ENCODE data around the gene YWHAE.
"Not testable (repeated sequence)": the region's sequence is repeated elsewhere in the genome, so short reads cannot be mapped to it uniquely, and the experiment has no call there.

The YWHAE gene

DNA sequence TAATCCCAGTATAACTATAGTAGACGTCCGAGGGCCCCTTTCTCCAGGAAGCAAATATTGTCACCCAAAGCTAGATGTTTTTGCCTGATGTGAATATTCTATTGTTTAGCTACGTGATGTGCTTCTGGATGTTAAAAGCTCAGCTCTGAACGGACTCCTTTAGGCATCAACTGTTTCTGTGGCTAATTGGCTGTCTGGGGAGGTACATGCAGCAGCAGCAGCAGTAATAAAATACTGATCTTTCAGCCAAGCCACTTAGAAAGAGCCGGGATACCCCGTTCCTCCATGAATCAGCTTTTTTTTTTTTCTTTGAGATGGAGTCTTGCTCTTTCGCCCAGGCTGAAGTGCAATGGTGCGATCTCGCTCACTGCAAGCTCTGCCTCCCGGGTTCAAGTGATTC lies 77.5 kb downstream of the YWHAE start:
- no peak for DNase-seq (ENCODE audit: low spot score)
- in situ Hi-C loops (cut with MboI; ENCODE audit: low pct_unique_long_range_greater_than_20kb, low sequenced_read_pairs, unreplicated experiment), result loop anchor here (10.0 kb wide), 1 partner anchor 48 kb away; the partner anchor contains the start of genes BHLHA9 and TRARG1
- TF ChIP-seq CTCF (IDR thresholded peaks at IDR 0.05; ENCODE audit: extremely low read depth, insufficient read depth, missing control alignments), result no peak

DNA sequence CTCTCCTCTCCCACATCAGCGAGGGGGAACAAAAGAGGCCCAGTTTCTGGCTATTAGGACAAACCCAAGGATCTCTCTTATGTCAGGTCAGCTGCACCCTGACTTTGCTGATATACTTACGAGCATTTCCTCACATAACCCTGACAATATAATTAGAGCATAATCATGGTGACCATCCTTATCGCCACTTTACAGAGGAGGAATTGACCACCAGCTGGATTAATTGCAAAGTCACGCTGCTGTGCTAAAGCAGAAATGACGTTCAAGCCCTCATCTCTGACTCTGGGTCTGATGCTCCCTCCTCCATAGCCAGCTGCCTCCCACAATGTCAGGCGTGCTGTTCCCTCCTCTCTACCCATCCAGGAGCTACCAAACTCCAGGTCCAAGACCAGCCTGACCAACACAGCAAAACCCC lies 78.0 kb downstream of the YWHAE start:
- TF ChIP-seq CTCF (IDR thresholded peaks at IDR 0.05; ENCODE audit: extremely low read depth, insufficient read depth, missing control alignments), result no peak
- no peak for DNase-seq (ENCODE audit: low spot score)
- in situ Hi-C loops (cut with MboI; ENCODE audit: low pct_unique_long_range_greater_than_20kb, low sequenced_read_pairs, unreplicated experiment), result loop anchor here (10.0 kb wide), 1 partner anchor 47 kb away; the partner anchor contains the start of genes BHLHA9 and TRARG1

GRCh38 chr17:1315891-1316403 lies 84.1 kb downstream of the YWHAE start:
- in situ Hi-C loops (cut with MboI; ENCODE audit: low pct_unique_long_range_greater_than_20kb, low sequenced_read_pairs, unreplicated experiment), result no loop called here
- DNase-seq (ENCODE audit: low spot score), result no peak
- no peak for TF ChIP-seq CTCF (IDR thresholded peaks at IDR 0.05; ENCODE audit: extremely low read depth, insufficient read depth, missing control alignments)

DNA sequence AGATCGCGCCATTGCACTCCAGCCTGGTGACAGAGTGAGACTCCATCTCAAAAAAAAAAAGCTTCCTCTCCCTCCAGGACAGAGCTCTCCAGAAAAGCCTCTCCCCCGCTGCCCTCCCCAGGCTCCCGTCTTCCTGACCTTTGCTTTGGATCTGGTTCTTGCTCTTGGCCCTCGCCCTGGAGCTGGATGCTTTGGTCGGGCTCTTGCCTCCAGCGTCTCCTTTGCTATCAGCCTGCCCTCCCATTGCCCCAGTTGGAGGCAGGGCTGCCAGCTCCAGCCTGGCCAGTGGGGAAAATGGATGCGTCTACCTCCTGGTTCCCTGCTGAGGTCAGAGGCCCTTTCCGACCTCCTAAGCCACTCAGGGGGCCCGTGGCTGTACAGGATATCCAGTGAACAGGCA lies 84.6 kb downstream of the YWHAE start:
- no peak for TF ChIP-seq CTCF (IDR thresholded peaks at IDR 0.05; ENCODE audit: extremely low read depth, insufficient read depth, missing control alignments)
- DNase-seq (ENCODE audit: low spot score), result no peak
- in situ Hi-C loops (cut with MboI; ENCODE audit: low pct_unique_long_range_greater_than_20kb, low sequenced_read_pairs, unreplicated experiment), result no loop called here

DNA sequence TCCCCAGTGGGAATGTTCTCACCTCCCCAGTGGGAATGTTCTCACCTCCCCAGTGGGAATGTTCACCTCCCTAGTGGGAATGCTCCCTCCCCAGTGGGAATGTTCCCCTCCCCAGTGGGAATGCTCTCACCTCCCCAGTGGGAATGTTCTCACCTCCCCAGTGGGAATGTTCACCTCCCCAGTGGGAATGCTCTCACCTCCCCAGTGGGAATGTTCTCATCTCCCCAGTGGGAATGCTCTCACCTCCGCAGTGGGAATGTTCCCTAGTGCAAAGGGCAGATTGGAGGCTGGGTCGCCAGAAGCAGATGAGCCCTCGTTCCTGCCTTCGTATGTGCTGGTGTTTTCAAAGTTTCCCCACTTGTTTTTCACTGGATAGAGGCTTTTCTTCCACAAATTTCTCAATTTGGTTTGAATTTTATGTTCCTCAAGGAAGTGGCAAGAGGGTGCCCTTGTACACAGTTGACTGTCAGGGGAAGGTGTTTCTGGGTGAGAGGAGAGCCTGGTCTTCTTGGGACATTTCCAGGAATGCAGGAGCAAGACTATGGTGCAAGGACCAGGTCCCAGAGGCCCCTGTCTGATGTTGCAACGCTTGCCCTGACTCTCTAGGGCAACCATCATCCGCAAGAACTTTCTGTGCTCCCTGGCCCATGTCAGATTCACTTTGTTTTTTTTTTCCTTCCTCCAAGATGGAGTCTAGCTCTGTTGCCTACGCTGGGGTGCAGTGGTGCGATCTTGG lies 86.6 kb downstream of the YWHAE start:
- TF ChIP-seq CTCF (IDR thresholded peaks at IDR 0.05; ENCODE audit: extremely low read depth, insufficient read depth, missing control alignments), result no peak
- in situ Hi-C loops (cut with MboI; ENCODE audit: low pct_unique_long_range_greater_than_20kb, low sequenced_read_pairs, unreplicated experiment), result no loop called here
- DNase-seq (ENCODE audit: low spot score), result no peak

GRCh38 chr17:1312261-1312870 lies 87.7 kb downstream of the YWHAE start:
- in situ Hi-C loops (cut with MboI; ENCODE audit: low pct_unique_long_range_greater_than_20kb, low sequenced_read_pairs, unreplicated experiment), result no loop called here
- no peak for DNase-seq (ENCODE audit: low spot score)
- TF ChIP-seq CTCF (IDR thresholded peaks at IDR 0.05; ENCODE audit: extremely low read depth, insufficient read depth, missing control alignments), result no peak

- in situ Hi-C loops (cut with MboI; ENCODE audit: low pct_unique_long_range_greater_than_20kb, low sequenced_read_pairs, unreplicated experiment); DNase-seq (ENCODE audit: low spot score): not testable (repeated sequence)
Measured at GRCh38 chr17:1307829-1308228, 92.2 kb downstream of the YWHAE start.
